ENCODE results near the gene RPAP3. TPM values are rescaled to one million over a fixed set of nuclear protein-coding genes. Genes with fewer than 3 reads are reported as not detected.
A peak's percentile ranks its signal among the peaks of the same experiment; 100 is the strongest.

RPAP3 gene
- total and polyA plus RNA-seq, 9 of the 15 experiments (the other 6 are each of a cell fraction or from before 2014, with no cell fraction given), result 40.0 to 92.1 (median 54.1) TPM

GRCh38 chr12:47707905-47708543, 2.2 kb upstream of the RPAP3 start:
- in situ Hi-C loops (cut with MboI), result no loop called here
- 48% methylated on average over 5 of the region's 5 CpGs for WGBS (ENCODE audit: insufficient coverage, low coverage, missing lambda C conversion rate)
- peaks cover 9 to 36% of the 10 kb centered on the region in 2 experiments for H3K4me1 ChIP-seq (replicated peaks in 1 of 2; ENCODE audit: control insufficient read depth in 2 of 2, insufficient read depth in 2 of 2, low read length in 2 of 2)

More at GRCh38 chr12:47707905-47708543, 2.2 kb upstream of the RPAP3 start:
- Histone ChIP-seq H3K36me3 (ENCODE audit: control insufficient read depth, insufficient read depth, low read length) (peaks cover 10% of the 10 kb centered on the region; the same call in 1 of the 3 replicates), H3K27me3 (ENCODE audit: control insufficient read depth in 2 of 2, insufficient read depth in 2 of 2, low read length in 2 of 2) (no peaks in the 10 kb centered on the region), H3K9ac (ENCODE audit: insufficient read depth in 1 of 2, low read depth in 2 of 2, low read length in 2 of 2) (peak overlapping the region; percentile 53 to 98; a peak in 1 of 4 replicates), H3K27ac (ENCODE audit: extremely low read depth, low read depth, low read length) (peak overlapping the region; percentile 1; the same call in 1 of the 3 replicates), H3K4me2 (ENCODE audit: insufficient read depth, low read length) (peak overlapping the region; percentile 13; the same call in 1 of the 2 replicates), H3K4me3 (no peak overlapping the region), H3K79me2 (ENCODE audit: control insufficient read depth, insufficient read depth, low read length) (peaks cover 50% of the 10 kb centered on the region), H3K9me1 (ENCODE audit: control insufficient read depth, insufficient read depth, low read length) (no peaks in the 10 kb centered on the region), H4K20me1 (replicated peaks; ENCODE audit: control insufficient read depth, insufficient read depth, low read length) (no peaks in the 10 kb centered on the region), H2AFZ (ENCODE audit: low read depth, low read length) (0 out of 2 replicates have a peak overlapping the region, but pooled peaks have one; percentile 15), H3K9me3 (replicated peaks; ENCODE audit: control insufficient read depth, insufficient read depth, low read depth, low read length) (no peaks in the 10 kb centered on the region)
- ChIA-PET POLR2A (interaction anchor here (0.7 to 1.8 kb wide), 8 partner anchors 10 to 116 kb away, joined by 3 to 6 read pairs (median 4); no protein-coding TSS in a partner anchor), CTCF (ENCODE audit: low intra/inter-chr PET ratio) (interaction anchor here (0.6 kb wide), 1 partner anchor 482 kb away, joined by 3 read pairs; no protein-coding TSS in a partner anchor)
- TF ChIP-seq, protein P1, sequence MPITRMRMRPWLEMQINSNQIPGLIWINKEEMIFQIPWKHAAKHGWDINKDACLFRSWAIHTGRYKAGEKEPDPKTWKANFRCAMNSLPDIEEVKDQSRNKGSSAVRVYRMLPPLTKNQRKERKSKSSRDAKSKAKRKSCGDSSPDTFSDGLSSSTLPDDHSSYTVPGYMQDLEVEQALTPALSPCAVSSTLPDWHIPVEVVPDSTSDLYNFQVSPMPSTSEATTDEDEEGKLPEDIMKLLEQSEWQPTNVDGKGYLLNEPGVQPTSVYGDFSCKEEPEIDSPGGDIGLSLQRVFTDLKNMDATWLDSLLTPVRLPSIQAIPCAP (CRISPR knock-in tag; IDR thresholded peaks at IDR 0.05; ENCODE audit: borderline replicate concordance), result no peak
- TF ChIP-seq HDAC1 (IDR thresholded peaks at IDR 0.05) (no peak), RBM34 (IDR thresholded peaks at IDR 0.05; ENCODE audit: borderline replicate concordance, insufficient read depth, low read length) (no peak), CEBPB (tag; IDR thresholded peaks at IDR 0.05) (no peak), GTF2E2 (tag; IDR thresholded peaks at IDR 0.05) (no peak), CSDE1 (IDR thresholded peaks at IDR 0.05) (no peak), PRDM10 (IDR thresholded peaks at IDR 0.05; ENCODE audit: partially characterized antibody) (no peak), IRF9 (tag; IDR thresholded peaks at IDR 0.05) (no peak)
- DNase-seq (ENCODE audit: extremely low read depth in 1 of 4, low spot score in 3 of 4) (no peak), FAIRE-seq (peak; percentile 44), ATAC-seq (no peak)
- BruUV-seq (replicated peaks), result no TSS peak
- intact Hi-C loops (cut with micrococcal nuclease), result no loop called here

All from K562 (cell line).